Measurements from ENCODE around the gene CLSTN2.

Gene CLSTN2

DNA sequence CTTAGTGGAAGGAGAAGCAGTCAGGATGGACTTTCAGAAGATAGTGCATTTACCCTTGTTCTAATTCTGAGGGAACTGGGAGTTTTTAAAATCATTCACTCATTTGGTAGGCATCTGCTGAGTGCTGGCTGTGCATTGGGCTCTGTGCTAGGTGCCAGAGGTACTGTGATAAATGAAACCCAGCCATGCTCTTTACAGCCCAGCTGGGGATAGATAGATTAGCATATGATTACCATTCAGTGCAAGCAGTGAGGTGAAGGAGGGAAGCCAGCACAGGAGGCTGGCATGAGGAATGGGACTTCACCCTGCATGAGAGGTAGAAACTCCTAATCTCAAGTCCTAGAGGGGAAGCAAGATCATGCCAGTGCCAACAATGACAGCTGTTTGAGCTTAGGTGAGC, 381.0 kb downstream of the CLSTN2 start:
- Mint-ChIP-seq H3K9me3 (no peaks in the 10 kb centered on the region), H3K27me3 (ENCODE audit: low read depth) (peaks cover 2% of the 10 kb centered on the region), H3K27ac (no peak overlapping the region), H3K4me3 (no peak overlapping the region), H3K36me3 (ENCODE audit: low read depth) (no peaks in the 10 kb centered on the region), H3K4me1 (ENCODE audit: low read depth) (no peaks in the 10 kb centered on the region)
- no peak for DNase-seq (ENCODE audit: low spot score)

DNA sequence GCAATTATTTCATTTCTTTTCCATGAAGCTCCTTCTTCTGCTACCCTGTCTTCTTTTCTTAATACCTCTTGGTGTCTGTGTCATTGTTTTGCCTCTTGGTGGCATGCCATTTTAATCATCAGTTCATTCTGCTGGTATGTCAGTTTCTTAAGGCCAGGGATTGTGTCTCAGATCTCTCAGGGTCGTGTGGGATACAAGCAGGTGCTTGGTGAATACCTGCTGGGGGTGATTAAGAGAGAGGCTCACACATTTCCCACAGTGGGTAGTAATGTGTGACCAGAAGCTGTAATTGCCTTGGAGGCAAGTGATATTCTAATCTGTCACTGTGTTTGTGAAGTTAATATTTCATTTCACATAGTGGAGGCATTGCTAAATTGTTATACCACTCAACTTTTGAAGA, 381.5 kb downstream of the CLSTN2 start:
- Mint-ChIP-seq H3K27me3 (ENCODE audit: low read depth) (peaks cover 2% of the 10 kb centered on the region), H3K4me1 (ENCODE audit: low read depth) (no peaks in the 10 kb centered on the region), H3K27ac (no peak overlapping the region), H3K36me3 (ENCODE audit: low read depth) (no peaks in the 10 kb centered on the region), H3K9me3 (no peaks in the 10 kb centered on the region), H3K4me3 (no peak overlapping the region)
- no peak for DNase-seq (ENCODE audit: low spot score)

- Mint-ChIP-seq H3K4me1 (ENCODE audit: low read depth) (no peaks in the 10 kb centered on the region), H3K27me3 (ENCODE audit: low read depth) (peaks cover 2% of the 10 kb centered on the region), H3K9me3 (no peaks in the 10 kb centered on the region), H3K4me3 (no peak overlapping the region), H3K27ac (no peak overlapping the region), H3K36me3 (ENCODE audit: low read depth) (no peaks in the 10 kb centered on the region)
- DNase-seq (ENCODE audit: low spot score): no peak
Measured at GRCh38 chr3:140316868-140317400, 381.9 kb downstream of the CLSTN2 start.

- no peaks in the 10 kb centered on the region for H3K36me3 Mint-ChIP-seq (ENCODE audit: low read depth)
Measured at GRCh38 chr3:140319739-140320138, 384.8 kb downstream of the CLSTN2 start.

DNA sequence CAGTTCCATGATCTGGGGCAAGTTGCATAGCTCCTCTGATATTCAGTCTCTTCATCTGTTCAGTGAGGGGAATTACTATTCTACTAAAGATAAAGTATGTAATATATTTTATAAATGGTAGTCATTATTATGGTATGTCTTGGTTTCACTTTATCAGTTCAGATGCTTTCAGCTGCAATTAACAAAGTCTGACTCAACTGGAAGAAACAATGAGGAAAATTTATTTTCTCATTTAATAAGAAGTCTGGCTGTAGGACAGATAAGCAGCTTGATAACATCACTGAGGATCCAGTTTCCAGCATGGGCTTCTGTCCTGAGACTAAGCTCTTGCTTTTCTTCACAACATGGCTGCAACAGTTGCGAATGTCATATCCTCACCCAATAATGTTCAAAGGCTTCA, 388.6 kb downstream of the CLSTN2 start:
- Mint-ChIP-seq H3K9me3 (no peaks in the 10 kb centered on the region), H3K36me3 (ENCODE audit: low read depth) (no peaks in the 10 kb centered on the region)

More at GRCh38 chr3:140319739-140320138, 384.8 kb downstream of the CLSTN2 start:
- Mint-ChIP-seq H3K27ac (no peak overlapping the region), H3K4me1 (ENCODE audit: low read depth) (no peaks in the 10 kb centered on the region), H3K27me3 (ENCODE audit: low read depth) (peaks cover 2% of the 10 kb centered on the region), H3K9me3 (no peaks in the 10 kb centered on the region), H3K4me3 (no peak overlapping the region)
- no peak for DNase-seq (ENCODE audit: low spot score)

DNA sequence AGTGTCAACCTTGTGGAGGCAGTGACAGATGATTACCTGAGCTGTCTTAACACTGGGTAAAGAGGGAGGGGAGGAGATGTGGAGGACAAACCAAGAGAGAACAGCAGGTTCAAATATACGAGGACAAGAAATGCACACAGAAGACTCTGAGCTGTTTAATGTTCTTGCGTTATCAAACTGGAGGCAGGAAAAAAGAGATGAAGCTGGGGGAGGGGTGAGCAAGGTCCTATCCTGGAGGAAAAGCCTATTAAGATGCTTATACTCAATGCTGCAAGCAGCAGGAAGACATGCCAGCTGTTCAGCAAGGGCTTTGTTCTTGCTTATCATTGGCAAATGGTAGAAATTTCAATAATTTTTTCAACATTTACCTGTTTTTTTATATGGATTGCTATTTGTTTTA, 397.1 kb downstream of the CLSTN2 start:
- H3K4me1 Mint-ChIP-seq (ENCODE audit: low read depth): no peaks in the 10 kb centered on the region
- DNase-seq (ENCODE audit: low spot score): no peak
- H3K36me3 Mint-ChIP-seq (ENCODE audit: low read depth): no peaks in the 10 kb centered on the region
- no peak overlapping the region for H3K4me3 Mint-ChIP-seq
- H3K9me3 Mint-ChIP-seq: no peaks in the 10 kb centered on the region
- no peak overlapping the region for H3K27ac Mint-ChIP-seq
- H3K27me3 Mint-ChIP-seq (ENCODE audit: low read depth): no peaks in the 10 kb centered on the region

More for the DNA sequence above, 388.6 kb downstream of the CLSTN2 start:
- Mint-ChIP-seq H3K4me1 (ENCODE audit: low read depth) (no peaks in the 10 kb centered on the region), H3K27ac (no peak overlapping the region), H3K27me3 (ENCODE audit: low read depth) (peaks cover 2% of the 10 kb centered on the region), H3K4me3 (no peak overlapping the region)
- DNase-seq (ENCODE audit: low spot score): no peak

GRCh38 chr3:140334132-140334929, 399.3 kb downstream of the CLSTN2 start:
- no peak overlapping the region for H3K4me3 Mint-ChIP-seq
- no peak for DNase-seq (ENCODE audit: low spot score)
- H3K27me3 Mint-ChIP-seq (ENCODE audit: low read depth): no peaks in the 10 kb centered on the region
- no peaks in the 10 kb centered on the region for H3K4me1 Mint-ChIP-seq (ENCODE audit: low read depth)
- H3K36me3 Mint-ChIP-seq (ENCODE audit: low read depth): no peaks in the 10 kb centered on the region
- no peaks in the 10 kb centered on the region for H3K9me3 Mint-ChIP-seq
- H3K27ac Mint-ChIP-seq: no peak overlapping the region

- no peak overlapping the region for H3K27ac Mint-ChIP-seq
- DNase-seq (ENCODE audit: low spot score): no peak
- H3K27me3 Mint-ChIP-seq (ENCODE audit: low read depth): no peaks in the 10 kb centered on the region
- no peaks in the 10 kb centered on the region for H3K36me3 Mint-ChIP-seq (ENCODE audit: low read depth)
- no peaks in the 10 kb centered on the region for H3K4me1 Mint-ChIP-seq (ENCODE audit: low read depth)
- H3K9me3 Mint-ChIP-seq: no peaks in the 10 kb centered on the region
- H3K4me3 Mint-ChIP-seq: no peak overlapping the region
Measured at GRCh38 chr3:140336465-140336864, 401.5 kb downstream of the CLSTN2 start.

GRCh38 chr3:140338916-140339315, 403.9 kb downstream of the CLSTN2 start:
- no peaks in the 10 kb centered on the region for H3K4me1 Mint-ChIP-seq (ENCODE audit: low read depth)
- H3K9me3 Mint-ChIP-seq: no peaks in the 10 kb centered on the region
- DNase-seq (ENCODE audit: low spot score): no peak
- H3K27me3 Mint-ChIP-seq (ENCODE audit: low read depth): no peaks in the 10 kb centered on the region
- H3K36me3 Mint-ChIP-seq (ENCODE audit: low read depth): no peaks in the 10 kb centered on the region
- H3K27ac Mint-ChIP-seq: no peak overlapping the region
- H3K4me3 Mint-ChIP-seq: no peak overlapping the region

DNA sequence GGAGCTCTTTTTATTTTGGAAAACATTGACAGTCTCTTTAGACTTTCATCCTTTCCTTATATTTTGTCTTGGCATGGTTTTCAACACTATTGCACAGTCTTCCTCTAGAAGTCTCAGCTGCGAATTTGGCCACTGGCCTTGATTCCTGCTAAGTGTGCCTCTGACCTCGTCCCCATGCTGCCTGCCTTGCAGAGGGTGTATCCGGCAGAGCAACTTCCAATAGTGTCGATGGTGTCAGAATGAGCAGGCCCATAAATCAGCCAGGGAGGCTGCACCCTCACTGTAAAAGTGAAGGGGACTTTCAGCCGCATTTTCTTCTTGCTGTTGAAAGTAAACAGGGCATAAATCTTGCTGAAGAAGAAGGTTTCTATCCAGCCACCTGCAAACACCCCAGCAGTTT, 406.2 kb downstream of the CLSTN2 start:
- DNase-seq (ENCODE audit: low spot score): no peak
- H3K27ac Mint-ChIP-seq: no peak overlapping the region
- H3K9me3 Mint-ChIP-seq: no peaks in the 10 kb centered on the region
- no peaks in the 10 kb centered on the region for H3K4me1 Mint-ChIP-seq (ENCODE audit: low read depth)
- no peaks in the 10 kb centered on the region for H3K27me3 Mint-ChIP-seq (ENCODE audit: low read depth)
- H3K4me3 Mint-ChIP-seq: no peak overlapping the region
- no peaks in the 10 kb centered on the region for H3K36me3 Mint-ChIP-seq (ENCODE audit: low read depth)

DNA sequence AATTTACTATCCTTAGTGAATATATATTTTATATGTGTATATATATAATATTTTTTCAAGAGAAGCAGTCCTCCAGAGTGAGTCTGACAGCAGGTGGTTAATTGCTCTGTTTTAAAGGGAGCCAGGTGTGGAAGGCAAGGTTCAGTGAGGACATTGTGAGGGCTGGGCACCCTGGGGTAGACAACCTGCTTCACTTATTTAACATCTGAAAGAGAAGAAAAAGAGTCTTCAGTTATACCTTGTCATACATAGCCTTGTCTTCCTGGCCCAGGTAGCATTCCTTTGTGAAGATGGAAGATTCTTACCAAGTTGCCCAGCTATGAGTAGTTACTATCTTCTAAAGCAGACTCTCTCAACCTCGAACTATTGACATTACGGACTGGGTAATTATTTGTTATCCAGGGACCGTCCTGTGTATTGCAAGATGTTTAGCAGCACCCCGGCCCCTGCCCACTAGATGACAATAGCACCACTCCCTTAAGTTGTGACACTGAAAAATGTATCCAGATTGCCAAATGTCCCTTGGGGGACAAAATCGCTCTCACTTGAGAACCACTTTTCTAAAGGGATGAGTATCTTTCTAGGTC, 406.9 kb downstream of the CLSTN2 start:
- Mint-ChIP-seq H3K27ac (no peak overlapping the region), H3K9me3 (no peaks in the 10 kb centered on the region), H3K4me1 (ENCODE audit: low read depth) (no peaks in the 10 kb centered on the region), H3K36me3 (ENCODE audit: low read depth) (no peaks in the 10 kb centered on the region), H3K27me3 (ENCODE audit: low read depth) (no peaks in the 10 kb centered on the region), H3K4me3 (no peak overlapping the region)
- DNase-seq (ENCODE audit: low spot score): no peak

- no peak overlapping the region for H3K27ac Mint-ChIP-seq
- no peak overlapping the region for H3K4me3 Mint-ChIP-seq
- no peak for DNase-seq (ENCODE audit: low spot score)
- no peaks in the 10 kb centered on the region for H3K4me1 Mint-ChIP-seq (ENCODE audit: low read depth)
- no peaks in the 10 kb centered on the region for H3K36me3 Mint-ChIP-seq (ENCODE audit: low read depth)
- H3K27me3 Mint-ChIP-seq (ENCODE audit: low read depth): no peaks in the 10 kb centered on the region
- no peaks in the 10 kb centered on the region for H3K9me3 Mint-ChIP-seq
Measured at GRCh38 chr3:140342668-140343067, 407.7 kb downstream of the CLSTN2 start.

DNA sequence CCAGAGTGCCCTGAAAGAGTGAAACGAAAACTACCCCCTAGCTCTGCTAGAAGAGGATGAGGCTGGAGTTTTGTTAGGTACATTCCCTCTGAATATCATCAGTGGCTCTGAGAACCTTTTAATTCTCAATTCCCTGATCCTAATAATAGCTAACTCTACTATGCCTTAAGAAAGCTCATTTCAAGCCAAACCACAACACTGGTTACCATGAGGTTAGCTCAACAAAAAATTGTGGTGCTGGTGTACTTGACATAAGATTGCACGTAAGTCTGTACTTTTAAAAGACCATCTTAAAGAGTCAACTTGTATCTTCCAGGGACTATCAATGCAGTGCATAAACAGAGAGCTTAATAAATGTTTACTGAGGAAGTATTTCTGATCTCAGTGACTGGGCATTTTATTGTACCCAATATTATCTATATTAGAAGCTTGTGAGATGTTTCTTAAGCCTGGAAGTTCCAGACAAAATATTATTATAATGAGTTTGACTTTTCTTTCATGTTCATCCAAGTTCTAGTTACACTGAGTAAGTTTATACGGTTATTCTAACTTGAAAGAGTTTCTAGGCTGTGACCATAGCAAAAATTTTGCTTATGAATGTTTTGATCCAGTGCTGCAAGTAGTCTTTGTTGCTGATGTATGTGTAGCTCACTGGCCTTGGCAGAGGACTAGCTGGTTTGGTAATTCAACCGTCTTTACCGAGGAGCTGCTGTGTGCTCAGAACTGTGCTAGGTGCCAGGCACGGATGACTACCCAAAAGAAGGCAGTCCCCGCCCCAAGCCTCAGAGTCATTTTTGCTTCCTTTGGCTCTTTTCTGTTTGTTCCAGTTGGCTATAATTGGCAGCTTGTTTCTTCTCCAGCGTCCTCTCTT, 408.5 kb downstream of the CLSTN2 start:
- H3K27ac Mint-ChIP-seq: no peak overlapping the region
- H3K27me3 Mint-ChIP-seq (ENCODE audit: low read depth): no peaks in the 10 kb centered on the region
- H3K9me3 Mint-ChIP-seq: no peaks in the 10 kb centered on the region
- DNase-seq (ENCODE audit: low spot score): no peak
- no peak overlapping the region for H3K4me3 Mint-ChIP-seq
- no peaks in the 10 kb centered on the region for H3K36me3 Mint-ChIP-seq (ENCODE audit: low read depth)
- H3K4me1 Mint-ChIP-seq (ENCODE audit: low read depth): no peaks in the 10 kb centered on the region

GRCh38 chr3:140344082-140344454, 409.1 kb downstream of the CLSTN2 start:
- Mint-ChIP-seq H3K27ac (no peak overlapping the region), H3K36me3 (ENCODE audit: low read depth) (no peaks in the 10 kb centered on the region), H3K27me3 (ENCODE audit: low read depth) (no peaks in the 10 kb centered on the region), H3K9me3 (peaks cover 4% of the 10 kb centered on the region), H3K4me3 (no peak overlapping the region), H3K4me1 (ENCODE audit: low read depth) (no peaks in the 10 kb centered on the region)
- no peak for DNase-seq (ENCODE audit: low spot score)
